Hippocampal formation (tissue), 2 donors: ENCODE measurements around the gene RABL3.
"Not testable (repeated sequence)": the region's sequence is repeated elsewhere in the genome, so short reads cannot be mapped to it uniquely, and the experiment has no call there.

Source experiments
- DNase-seq, 2 donors: peaks; one replicate each; lab custom pipeline; 2025; lab: John Stamatoyannopoulos, UW

Gene RABL3

DNA sequence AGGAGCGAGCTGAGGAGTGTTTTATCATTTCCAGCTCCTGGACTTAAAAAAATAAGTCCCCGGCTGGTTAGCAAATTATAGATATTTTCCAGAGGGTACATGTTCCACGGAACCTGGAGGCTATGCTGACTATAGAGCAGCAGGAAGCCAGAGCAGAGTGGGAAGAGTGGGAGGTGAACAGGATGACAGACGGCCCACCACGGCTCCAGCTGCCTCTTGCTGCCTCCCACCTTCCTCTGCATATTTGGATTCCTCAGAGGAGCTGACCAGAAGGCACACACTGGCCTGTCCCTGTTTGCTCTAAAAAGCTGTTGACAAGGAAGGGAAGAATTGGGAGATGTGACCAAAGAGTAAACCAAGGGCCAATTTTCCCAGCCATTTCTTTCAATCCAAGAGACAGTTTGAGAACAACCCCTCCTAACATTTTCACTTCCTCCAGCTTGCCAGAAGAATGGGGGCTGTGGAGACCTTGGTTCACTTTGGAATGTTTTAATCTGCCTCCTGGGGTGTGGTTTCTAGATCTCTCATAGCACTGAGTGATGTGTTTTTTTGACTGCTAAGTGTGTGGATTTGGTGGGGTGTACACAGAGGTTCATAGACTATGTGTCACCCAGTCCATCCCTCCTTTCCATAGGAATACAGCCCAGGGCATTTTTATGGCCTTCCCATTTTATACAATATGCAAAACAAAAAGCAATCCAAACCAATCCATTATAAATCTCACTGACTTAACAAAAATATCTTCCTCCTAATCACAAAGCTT is 97.1 kb downstream of the RABL3 start:
- DNase-seq = peak in 1 of 2 donors; percentile 12

DNA sequence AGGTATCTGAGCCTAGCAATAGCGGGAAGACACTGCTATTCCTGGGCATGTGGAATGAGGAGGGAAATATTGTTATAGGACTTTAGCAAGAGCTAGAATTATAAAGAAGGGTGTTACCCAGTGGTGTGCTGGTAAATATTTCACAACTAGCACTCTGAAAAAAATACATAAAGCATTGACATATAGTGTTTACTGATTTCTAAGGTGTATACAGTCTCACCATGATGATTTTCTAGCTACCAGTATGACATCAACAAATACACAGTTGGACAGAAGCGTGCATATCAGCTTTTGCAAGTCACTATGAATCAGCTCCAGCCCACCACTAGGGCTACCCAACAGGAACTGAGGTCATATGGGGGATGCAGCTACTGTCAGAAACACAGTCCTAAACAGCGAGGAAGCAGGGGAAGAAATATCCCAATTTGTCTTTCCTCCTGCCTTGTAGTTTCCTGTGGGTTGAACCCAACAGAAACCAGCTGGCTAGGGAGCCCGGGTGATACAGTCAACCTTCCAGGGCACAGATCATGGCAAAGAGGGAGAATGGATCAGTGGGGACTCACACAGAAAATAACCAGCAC is 99.9 kb downstream of the RABL3 start:
- no peak for DNase-seq

DNA sequence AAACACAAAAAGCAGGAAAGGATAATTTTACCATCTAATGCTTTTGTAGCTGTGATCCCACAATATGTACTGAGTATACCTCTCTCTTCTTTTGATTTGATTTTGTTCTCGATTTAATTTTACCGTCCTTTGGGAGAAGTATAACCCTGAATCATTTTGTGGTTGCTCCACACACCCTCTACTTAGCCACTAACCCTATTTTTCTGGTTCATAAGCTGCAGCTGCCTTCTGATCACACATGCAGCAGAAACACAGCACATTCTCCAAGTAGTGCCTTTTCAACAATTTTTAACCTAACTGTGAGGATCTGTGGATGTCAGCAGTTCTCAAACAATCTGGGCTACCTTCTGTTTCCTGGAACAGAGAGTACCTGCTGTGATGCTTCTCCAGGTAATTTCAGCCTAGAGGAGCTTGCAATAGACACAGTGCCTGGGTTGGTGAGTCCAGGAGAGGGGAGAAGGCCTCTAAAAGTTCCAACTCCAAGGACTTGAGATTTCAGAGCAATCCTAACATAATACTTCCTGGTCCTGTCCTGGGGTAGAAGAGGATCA is 100.5 kb downstream of the RABL3 start:
- peak in 1 of 2 donors; percentile 14 for DNase-seq

DNA sequence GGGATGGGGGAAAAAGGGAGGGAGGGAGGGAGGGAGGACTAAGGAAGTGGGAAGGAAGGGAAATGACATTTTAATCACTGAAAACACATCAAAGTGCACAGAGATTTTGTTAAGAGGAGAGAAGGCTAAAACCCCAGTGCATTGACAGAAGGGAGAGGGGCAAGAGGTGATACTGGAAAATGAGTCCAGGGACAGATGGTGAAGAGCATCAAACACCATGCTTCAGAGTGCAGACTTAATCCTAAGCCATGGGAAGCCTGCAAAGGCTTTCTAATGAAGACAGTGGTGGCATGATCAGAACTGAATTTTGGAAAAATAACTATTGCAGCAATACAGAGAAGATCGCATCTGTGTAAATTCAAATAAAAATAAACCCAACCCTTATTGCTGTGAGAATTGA is 102.1 kb downstream of the RABL3 start:
- no peak for DNase-seq

DNA sequence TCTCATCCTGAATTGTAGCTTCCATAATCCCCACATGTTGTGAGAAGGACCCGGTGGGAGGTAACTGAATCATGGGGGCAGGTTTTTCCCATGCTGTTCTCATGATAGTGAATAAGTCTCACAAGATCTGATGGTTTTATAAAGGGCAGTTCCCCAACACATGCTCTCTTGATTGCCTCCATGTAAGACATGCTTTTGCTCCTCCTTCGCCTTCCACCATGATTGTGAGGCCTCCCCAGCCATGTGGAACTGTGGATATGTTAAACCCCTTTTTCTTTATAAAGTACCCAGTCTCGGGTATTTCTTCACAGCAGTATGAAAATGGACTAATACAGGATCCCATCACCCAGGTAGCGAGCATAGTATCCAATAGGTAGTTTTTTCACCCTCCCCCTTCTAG is 103.5 kb downstream of the RABL3 start:
- DNase-seq = not testable (repeated sequence)

DNA sequence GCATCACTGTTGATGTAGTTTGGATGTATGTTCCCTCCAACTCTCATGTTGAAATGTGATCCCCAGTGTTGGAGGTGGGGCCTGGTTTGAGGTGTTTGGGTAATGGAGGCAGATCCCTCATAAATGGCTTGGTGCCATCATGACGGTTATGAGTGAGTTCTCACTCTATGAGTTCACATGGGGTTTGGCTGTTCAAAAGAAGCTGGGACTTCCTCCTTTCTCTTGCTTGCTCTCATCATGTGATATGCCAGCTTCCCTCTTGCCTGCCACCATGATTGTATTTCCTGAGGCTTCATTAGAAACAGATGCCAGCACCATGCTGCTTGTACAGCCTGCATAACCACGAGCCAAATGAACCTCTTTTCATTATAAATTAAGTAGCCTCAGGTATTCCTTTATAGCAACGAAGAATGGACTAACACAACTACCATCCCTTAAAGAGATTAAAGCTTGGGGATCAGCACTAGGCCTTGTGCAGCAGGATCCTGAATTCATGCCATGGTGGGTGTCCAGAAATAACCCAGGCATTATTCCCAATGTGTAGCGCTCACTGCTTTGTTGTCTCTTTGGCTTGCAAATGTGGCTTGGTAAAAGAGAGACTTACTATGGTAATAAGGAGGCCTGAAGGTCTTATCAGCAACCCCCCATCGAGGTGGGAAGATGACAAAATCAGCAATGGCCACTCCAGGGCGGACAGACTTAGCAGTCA is 104.3 kb downstream of the RABL3 start:
- DNase-seq = no peak

DNA sequence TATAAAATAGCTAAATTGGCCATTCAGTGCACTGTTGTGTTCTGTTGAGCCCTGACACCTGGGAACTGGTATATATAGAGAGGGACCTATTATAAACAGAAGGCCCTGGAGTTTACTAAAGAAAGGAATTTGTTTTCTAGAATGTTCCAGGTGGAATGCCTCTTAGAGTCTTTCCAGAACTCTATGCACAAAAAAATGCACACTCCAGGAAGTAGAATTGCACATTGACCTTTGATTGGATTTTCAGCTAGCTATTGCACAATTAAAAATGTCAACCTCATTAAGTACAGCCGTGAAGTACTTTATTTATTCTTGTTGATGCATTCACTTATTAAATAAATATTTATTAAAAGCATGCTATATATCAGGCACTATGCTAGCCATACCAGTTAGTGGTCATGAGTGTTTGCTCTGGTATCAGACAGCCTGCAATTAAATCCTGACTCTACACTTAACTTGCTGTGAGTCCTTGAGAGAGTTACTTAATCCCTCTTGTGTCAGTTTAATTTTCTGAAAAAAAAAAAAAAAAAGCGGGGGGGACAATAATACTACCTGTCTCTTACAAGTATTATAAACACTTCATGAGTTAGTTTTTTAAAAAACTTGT is 105.4 kb downstream of the RABL3 start:
- DNase-seq = no peak
